Erythroblast (primary cell): ENCODE data around the gene MED13L.

Source experiments
- GATA1 ChIP-seq: IDR thresholded peaks from 2 replicates; pipeline ENCODE4 v1.6.1; 2011; ENCODE audit warnings: low read depth, mild to moderate bottlenecking, control low read depth, low read length, moderate library complexity
- POLR2A ChIP-seq: IDR thresholded peaks from 2 replicates; pipeline ENCODE4 v1.6.1; 2011; ENCODE audit warnings: mild to moderate bottlenecking, low read length

DNA sequence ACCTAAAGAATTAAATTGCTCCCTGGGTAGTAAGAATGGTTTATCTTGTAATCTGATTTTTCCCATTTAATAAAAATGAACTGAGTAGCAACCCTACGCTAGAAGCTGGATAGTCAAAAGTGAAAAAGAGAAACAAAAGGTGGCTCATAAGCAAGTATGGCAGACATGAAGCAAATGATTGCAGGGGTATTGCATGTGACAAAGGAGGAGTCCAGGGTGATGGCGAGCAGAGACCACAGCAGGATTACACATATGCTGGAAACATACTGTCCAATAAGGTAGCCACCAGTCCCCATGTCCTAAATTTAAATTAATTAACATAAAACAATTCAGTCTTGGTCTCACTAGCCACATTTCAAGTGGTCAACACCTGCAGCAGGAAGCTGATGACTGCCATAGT lies 283.8 kb downstream of the MED13L start:
- no peak for TF ChIP-seq POLR2A
- TF ChIP-seq GATA1, result no peak
